GM04504 (cell line): ENCODE measurements around the gene LDAF1.
"Not testable (repeated sequence)": the region's sequence is repeated elsewhere in the genome, so short reads cannot be mapped to it uniquely, and the experiment has no call there.

Experiments
- DNase-seq: peaks from one replicate; pipeline ENCODE4 v3.0.0-alpha.2; 2012; ENCODE audit warnings: low read depth

Gene LDAF1

DNA sequence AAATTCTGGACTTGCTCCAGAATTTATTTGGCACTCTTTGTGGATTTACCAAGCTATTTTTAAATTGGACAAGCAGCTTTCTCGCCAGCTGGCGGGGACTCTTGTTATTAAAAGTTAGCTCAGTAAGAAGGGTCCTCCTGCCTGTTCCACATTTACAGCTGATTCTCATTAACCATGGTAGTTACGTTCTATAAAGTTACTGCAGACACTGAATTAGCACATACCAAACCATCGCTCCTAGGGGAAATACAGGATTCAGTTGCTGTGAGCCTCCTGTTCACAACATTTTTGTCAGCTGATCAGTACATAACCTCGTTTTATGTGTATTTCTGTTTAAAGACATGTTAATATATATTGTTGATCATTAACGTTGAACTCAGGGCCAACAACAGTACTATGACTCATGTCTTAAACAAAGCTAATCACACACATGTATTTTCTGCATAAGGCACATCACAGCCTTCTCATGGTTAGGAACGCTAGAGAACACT lies 4.2 kb downstream of the LDAF1 start:
- peak; percentile 23 for DNase-seq

DNA sequence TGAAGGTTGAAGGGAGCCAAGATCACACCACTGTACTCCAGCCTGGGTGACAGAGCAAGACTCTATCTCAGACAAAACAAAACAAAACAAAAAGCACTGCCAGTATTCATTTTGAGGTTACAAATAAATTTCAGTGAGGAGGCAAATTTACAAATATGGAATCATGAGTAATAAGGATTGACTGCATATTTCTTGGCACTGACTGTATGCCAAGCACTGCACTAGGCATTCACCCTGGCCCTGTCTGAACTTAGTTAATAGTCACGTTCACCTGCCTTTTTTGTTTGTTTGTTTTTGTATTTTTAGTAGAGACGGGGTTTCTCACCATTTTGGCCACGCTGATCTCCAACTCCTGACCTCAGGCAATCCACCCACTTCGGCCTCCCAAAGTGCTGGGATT lies 5.1 kb downstream of the LDAF1 start:
- no peak for DNase-seq

DNA sequence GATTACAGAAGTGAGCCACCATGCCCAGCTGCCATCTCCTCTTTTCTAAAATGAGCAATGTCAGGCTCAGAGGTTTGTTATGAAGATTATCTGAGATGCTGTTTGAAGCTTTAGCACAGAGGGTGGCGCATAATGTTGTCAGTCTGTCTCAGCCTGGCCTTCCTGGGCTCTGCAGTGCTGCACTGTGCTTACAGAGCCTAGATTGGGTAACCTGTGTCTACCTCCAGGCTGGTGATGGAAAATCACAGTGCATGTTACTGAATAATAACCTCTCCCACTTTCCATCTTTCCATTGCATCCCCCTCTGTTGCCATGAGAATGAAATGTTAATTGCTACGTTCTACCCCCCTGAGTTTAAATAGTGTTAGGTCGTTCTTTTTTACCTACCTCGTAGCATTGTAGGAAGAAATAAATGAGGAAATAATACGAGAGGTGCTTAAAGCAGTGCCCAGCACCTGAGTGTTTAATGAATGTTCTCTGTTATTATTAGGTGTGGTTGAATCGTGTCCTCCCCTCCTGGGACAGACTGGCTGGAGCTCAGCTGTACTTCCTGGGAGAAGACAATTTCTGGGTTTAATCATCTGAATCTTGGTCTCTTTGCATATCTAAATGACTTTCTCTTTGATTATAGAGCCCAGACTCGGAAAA lies 6.2 kb downstream of the LDAF1 start:
- DNase-seq = no peak

GRCh38 chr16:21166561-21166961 lies 8.1 kb downstream of the LDAF1 start:
- DNase-seq = no peak

GRCh38 chr16:21167360-21167759 lies 8.9 kb downstream of the LDAF1 start:
- peak; percentile 67 for DNase-seq

DNA sequence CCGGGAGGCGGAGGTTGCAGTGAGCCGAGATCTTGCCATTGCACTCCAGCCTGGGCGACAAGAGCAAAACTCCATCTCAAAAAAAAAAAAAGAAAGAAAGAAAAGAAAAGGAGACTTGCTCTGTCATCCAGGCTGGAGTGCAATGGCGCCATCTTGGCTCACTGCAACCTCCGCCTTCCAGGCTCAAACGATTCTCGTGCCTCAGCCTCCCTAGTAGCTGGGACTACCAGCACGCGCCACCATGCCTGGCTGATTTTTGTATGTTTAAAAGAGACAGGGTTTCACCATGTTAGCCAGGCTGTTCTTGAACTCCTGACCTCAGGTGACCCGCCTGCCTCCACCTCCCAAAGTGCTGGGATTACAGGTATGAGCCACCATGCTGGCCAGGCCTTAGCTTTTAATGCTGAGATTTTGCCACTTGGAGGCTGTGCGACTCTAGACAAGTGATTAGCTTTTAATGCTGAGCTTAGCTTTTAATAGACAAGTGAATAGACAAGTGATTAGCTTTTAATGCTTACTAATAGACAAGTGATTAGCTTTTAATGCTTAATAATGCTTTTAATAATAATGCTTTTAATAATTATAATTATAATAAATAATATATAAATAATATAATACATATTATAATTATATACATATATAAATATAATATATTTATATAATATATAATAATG lies 9.6 kb downstream of the LDAF1 start:
- no peak for DNase-seq

GRCh38 chr16:21169249-21169981 lies 10.9 kb downstream of the LDAF1 start:
- no peak for DNase-seq

DNA sequence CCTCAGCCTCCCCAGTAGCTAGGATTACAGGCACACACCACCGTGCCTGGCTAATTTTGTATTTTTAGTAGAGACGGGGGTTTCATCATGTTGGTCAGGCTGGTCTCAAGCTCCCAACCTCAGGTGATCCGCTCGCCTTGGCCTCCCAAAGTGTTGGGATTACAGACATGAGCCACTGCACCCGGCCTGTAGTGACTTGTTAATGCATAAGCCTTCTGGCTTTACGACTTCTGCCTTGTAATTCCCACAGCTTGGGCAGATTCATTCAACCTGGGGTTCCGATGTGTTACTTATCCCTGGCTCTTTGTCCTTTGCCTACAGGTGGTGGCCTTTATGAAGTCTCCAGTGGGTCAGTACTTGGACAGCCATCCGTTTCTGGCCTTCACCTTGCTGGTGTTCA lies 11.6 kb downstream of the LDAF1 start:
- DNase-seq = not testable (repeated sequence)

- no peak for DNase-seq
Measured at GRCh38 chr16:21172650-21173049, 14.2 kb downstream of the LDAF1 start.

GRCh38 chr16:21175397-21175796 lies 16.9 kb downstream of the LDAF1 start:
- DNase-seq = no peak

DNA sequence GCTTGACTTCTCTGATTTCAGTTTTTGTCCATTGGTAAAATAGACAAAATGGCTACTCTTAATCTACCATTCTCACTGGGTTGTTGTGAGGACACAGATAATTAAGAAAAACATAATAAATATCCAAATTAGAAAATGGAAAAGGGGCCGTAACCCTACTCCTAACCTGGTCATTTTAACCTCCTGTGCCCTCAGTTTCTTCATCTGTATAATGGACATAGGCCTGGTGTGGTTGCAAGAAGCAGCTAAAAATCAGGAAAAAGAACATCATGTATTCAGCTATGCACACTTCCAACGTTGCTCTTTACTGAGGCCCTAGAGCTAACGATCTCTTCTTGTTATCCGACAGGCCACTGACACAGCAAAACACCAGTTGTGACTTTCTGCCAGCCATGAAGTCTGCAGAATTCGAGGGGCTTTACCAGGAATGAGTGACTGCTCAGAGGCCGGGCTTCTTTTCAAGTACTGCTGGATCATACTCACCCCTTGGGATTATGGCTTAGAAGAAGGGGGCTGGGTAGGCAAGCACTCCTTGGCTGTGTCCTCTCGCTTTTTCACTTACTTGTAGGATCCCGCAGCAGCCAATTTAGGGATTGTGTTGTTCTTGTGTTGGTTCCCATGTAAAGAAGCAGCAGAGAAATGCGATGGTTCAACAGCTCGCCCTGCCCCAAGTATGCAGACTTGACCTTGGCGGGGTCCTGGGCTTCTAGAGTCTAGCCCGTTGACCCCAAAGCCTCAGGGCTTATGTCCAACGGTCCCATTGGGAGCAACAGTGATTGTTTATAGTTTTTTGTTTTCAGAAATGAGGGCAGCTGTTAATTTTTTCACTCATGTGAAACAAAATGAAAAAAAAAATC lies 20.9 kb downstream of the LDAF1 start:
- DNase-seq = no peak

DNA sequence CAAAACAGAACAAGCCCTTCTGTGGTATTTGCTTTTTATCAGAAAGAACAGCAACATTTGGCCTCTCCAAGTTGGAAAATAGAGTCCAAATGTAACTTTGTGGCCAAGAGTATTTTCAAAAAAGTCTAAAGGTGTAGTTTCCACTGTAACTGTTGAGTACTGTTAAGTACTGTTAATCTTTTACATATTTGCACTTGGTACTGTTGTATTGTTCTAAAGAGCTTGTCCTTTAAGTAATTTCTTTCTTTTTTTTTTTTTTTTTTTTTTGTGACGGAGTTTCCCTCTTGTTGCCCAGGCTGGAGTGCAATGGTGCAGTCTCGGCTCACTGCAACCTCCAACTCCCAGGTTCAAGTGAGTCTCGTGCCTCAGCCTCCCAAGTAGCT lies 21.5 kb downstream of the LDAF1 start:
- no peak for DNase-seq

DNA sequence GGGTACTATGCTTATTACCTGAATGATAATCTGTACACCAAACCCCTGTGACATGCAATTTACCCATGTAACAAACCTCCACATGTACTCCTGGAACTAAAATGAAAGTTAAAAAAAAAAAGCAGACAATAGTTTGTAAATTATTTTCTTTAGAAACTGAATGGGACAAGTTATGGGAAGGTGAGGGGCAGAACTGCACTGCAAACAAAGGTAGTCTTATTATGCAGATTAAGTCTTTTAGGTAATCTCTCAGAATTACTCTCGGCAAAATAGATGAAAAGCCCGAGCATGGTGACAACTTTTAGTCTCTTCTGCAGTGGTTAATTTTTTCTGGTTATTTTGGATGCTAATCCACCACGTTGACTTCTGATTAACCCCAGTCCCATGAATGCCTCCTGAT lies 25.5 kb downstream of the LDAF1 start:
- no peak for DNase-seq

GRCh38 chr16:21184834-21185233 lies 26.4 kb downstream of the LDAF1 start:
- DNase-seq = no peak

GRCh38 chr16:21185659-21186325 lies 27.3 kb downstream of the LDAF1 start:
- DNase-seq = no peak

DNA sequence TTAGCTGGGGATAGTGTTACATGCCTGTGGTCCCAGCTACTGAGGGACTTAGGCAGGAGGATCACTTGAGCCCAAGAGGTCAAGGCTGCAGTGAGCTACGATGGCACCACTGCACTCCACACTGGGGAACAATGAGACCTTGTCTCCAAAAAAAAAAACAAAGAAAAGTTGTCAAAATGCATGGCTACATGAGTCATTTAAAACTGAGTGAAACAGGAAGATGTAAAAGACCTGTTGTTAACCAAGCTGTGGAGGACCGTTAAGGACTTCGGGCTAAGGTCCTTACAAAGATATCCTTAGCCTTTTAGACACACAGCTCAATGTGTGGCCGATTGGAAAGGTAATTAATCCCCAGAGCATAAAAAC lies 27.8 kb downstream of the LDAF1 start:
- DNase-seq = no peak

- DNase-seq = no peak
Measured at GRCh38 chr16:21189311-21189710, 30.8 kb downstream of the LDAF1 start.

DNA sequence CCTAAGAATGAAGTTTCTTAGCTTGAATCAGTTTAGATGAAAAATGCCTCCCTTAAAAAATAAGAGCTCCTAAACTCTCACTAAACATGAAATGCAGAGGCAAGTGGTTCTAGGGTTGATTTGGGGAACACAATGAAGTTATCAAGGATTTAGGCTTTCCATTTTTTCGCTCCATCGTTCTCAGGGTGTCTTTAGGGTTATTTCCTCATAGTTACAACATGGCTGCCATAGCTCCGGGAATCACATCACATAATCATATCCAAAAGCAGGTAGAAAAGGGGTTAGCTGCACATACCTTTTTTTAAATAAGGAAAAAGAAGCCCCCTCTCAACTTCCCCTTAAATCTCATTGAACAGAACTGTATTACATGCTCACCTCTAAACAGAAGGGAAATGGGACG lies 31.5 kb downstream of the LDAF1 start:
- DNase-seq = no peak

GRCh38 chr16:21190599-21190998 lies 32.1 kb downstream of the LDAF1 start:
- peak; percentile 53 for DNase-seq

- DNase-seq = no peak
Measured at GRCh38 chr16:21192991-21193390, 34.5 kb downstream of the LDAF1 start.

DNA sequence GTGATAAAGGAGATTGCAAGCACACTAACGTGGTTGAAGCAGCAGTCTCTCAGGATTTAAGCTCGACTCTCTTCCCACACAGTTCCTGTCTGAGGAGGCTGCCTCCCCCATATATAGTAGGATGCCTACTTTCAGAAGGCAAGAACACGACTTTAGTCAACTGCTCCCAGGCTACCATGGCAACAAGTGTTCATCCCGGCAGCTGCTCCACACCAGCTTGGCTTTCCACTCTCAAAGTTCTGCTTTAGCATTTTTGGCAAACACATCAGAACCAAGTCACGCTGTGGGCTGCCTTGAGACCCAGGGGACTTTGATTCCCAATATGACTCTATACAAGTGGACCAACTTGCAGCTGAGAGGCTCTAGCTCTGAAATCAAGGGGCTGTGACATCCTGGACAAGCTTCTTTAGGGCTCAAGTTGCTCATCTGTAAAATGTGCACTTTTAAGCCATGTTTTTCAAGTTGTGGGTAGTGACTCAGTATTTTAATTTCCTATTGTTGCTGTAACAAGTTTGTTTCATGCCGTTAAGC lies 36.4 kb downstream of the LDAF1 start:
- no peak for DNase-seq
